MG63 (cell line): ENCODE data around the gene RBM7. TPM values are rescaled to one million over a fixed set of nuclear protein-coding genes. Genes with fewer than 3 reads are reported as not detected.

Experiments used
- DNase-seq: peaks from one replicate; pipeline ENCODE4 v3.0.0-alpha.2; 2020
- H3K27me3 ChIP-seq: fragments of 250-450 bp; sonication (Bioruptor Pico); 2 replicates; pipeline ENCODE4 v1.5.1; 2020; ENCODE audit warnings: mild to moderate bottlenecking, moderate library complexity
- H3K36me3 ChIP-seq: fragments of 250-450 bp; sonication (Bioruptor Pico); 2 replicates; pipeline ENCODE4 v1.5.1; 2020; ENCODE audit warnings: mild to moderate bottlenecking, moderate library complexity
- H3K4me3 ChIP-seq: fragments of 250-450 bp; sonication (Bioruptor Pico); 2 replicates; pipeline ENCODE4 v1.5.1; 2020; ENCODE audit warnings: mild to moderate bottlenecking, moderate library complexity
- H3K9me3 ChIP-seq: fragments of 250-450 bp; sonication (Bioruptor Pico); 2 replicates; pipeline ENCODE4 v1.5.1; 2020; ENCODE audit warnings: mild to moderate bottlenecking, moderate library complexity
- total RNA-seq: library from RNA; depleted of rRNA; stranded (reverse); fragments of >200 nt; shearing (Covaris generic); gene quantifications from 2 replicates; pipeline ENCODE4 v1.2.3, GENCODE V29; 2014; ENCODE audit warnings: low replicate concordance; rRNA removed

Gene RBM7
- total RNA-seq, 1 experiment from 2014 or later = 27.8 TPM

DNA sequence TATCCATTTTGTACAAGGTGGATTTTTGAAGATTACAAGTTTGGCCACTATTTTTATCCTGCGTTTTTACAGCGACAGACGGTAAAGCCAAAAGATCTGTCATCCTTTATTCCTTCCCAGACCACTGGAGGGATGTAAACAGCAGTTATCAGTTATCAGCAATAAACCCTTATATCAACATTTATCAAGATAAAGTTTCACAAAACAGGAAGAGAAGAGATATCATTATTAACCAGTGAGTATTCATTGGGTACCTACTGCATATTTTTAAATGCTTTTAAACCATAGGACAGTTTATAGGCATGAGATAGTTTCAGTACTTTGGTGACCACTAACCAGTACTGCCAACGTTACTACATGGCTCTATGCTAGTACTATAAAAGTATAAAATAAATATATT is 32.9 kb downstream of the RBM7 start:
- DNase-seq = no peak
- H3K36me3 ChIP-seq = no peaks in the 10 kb centered on the region
- H3K4me3 ChIP-seq = no peak overlapping the region
- H3K9me3 ChIP-seq = no peaks in the 10 kb centered on the region
- no peaks in the 10 kb centered on the region for H3K27me3 ChIP-seq

- no peaks in the 10 kb centered on the region for H3K27me3 ChIP-seq
- peaks cover 5% of the 10 kb centered on the region; the same call in 1 of the 2 replicates for H3K36me3 ChIP-seq
- no peak for DNase-seq
- no peak overlapping the region; the same call in 1 of the 2 replicates for H3K4me3 ChIP-seq
- H3K9me3 ChIP-seq = no peaks in the 10 kb centered on the region
Measured at GRCh38 chr11:114438303-114438702, 37.8 kb downstream of the RBM7 start.

GRCh38 chr11:114439229-114440120 is 39.0 kb downstream of the RBM7 start, which contains the start of gene REXO2:
REXO2 (plus strand) TSS chr11:114439467; CDS start chr11:114439529, 62 bp downstream.
- H3K9me3 ChIP-seq = no peaks in the 10 kb centered on the region
- peaks cover 13% of the 10 kb centered on the region for H3K36me3 ChIP-seq
- peak; percentile 94 for DNase-seq
- peak within 1 kb of the TSS; percentile 83 for H3K4me3 ChIP-seq
- no peaks in the 10 kb centered on the region for H3K27me3 ChIP-seq

DNA sequence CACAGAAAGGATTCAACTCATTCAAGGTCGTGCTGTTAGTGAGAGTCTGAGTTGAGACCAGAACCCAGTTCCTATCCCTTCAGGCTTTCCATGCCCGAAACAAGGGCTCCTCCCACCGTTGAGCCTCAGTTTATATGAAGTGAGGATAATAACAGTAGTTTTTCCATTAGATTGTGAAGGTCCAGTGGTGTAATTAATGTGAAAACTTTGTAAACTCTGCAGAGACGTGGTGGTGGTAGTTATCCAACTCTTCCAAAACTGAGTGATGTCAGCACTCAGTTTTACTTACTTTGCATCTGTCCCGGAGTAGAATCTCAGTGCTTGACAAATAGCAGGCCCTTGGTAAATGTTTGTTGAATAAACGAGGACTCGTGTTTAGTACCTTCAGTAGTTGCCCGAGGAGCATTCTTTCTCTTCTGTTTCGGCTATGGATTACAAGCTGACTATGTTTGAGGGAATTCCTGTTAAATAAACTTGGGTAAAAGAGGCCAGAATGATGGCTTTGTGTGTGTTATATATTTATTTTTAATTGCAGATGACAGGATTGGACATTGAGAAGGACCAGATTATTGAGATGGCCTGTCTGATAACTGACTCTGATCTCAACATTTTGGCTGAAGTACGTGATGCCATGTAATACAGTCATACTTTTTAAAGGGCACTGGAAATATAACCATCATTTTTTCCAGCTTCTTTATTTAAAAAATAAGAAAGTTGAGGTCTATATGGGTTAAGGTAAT is 39.8 kb downstream of the RBM7 start:
- Histone ChIP-seq H3K9me3 (no peaks in the 10 kb centered on the region), H3K36me3 (peaks cover 18% of the 10 kb centered on the region), H3K4me3 (peak overlapping the region; percentile 83), H3K27me3 (no peaks in the 10 kb centered on the region)
- DNase-seq = no peak

- peak overlapping the region; percentile 83 for H3K4me3 ChIP-seq
- H3K36me3 ChIP-seq = peaks cover 26% of the 10 kb centered on the region
- H3K27me3 ChIP-seq = no peaks in the 10 kb centered on the region
- no peak for DNase-seq
- H3K9me3 ChIP-seq = no peaks in the 10 kb centered on the region
Measured at GRCh38 chr11:114440971-114441763, 40.7 kb downstream of the RBM7 start.

- DNase-seq = no peak
- Histone ChIP-seq H3K4me3 (no peak overlapping the region), H3K27me3 (no peaks in the 10 kb centered on the region), H3K36me3 (peaks cover 30% of the 10 kb centered on the region), H3K9me3 (no peaks in the 10 kb centered on the region)
Measured at GRCh38 chr11:114441921-114442320, 41.5 kb downstream of the RBM7 start.

GRCh38 chr11:114442536-114442935 is 42.1 kb downstream of the RBM7 start:
- Histone ChIP-seq H3K27me3 (no peaks in the 10 kb centered on the region), H3K4me3 (no peak overlapping the region), H3K36me3 (peaks cover 32% of the 10 kb centered on the region), H3K9me3 (no peaks in the 10 kb centered on the region)
- DNase-seq = no peak

DNA sequence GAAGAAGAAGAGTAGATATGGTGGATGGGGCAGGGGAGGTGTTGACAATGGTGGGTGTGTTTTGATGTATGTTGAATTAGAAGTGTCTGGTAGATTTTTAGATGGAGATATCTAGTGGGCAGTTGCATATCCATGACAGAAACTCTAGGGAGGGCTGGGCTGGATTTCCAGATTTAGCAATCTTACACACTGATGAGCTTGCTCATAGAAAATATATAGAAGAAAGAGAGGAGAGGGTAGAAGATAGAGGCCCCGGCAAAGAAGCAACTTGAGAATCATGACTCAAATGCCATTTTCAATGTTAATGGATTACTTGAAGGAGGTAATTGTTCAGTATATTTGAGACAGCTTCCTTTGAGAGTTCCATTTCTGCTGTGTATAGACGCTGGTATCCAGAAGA is 47.0 kb downstream of the RBM7 start:
- Histone ChIP-seq H3K9me3 (no peaks in the 10 kb centered on the region), H3K27me3 (no peaks in the 10 kb centered on the region), H3K36me3 (peaks cover 72% of the 10 kb centered on the region), H3K4me3 (no peak overlapping the region)
- DNase-seq = no peak

GRCh38 chr11:114447892-114448291 is 47.4 kb downstream of the RBM7 start:
- DNase-seq = no peak
- peaks cover 75% of the 10 kb centered on the region for H3K36me3 ChIP-seq
- no peak overlapping the region for H3K4me3 ChIP-seq
- no peaks in the 10 kb centered on the region for H3K27me3 ChIP-seq
- no peaks in the 10 kb centered on the region for H3K9me3 ChIP-seq

- DNase-seq = no peak
- Histone ChIP-seq H3K4me3 (no peak overlapping the region), H3K36me3 (peaks cover 76% of the 10 kb centered on the region), H3K27me3 (no peaks in the 10 kb centered on the region), H3K9me3 (no peaks in the 10 kb centered on the region)
Measured at GRCh38 chr11:114448749-114449482, 48.5 kb downstream of the RBM7 start.

DNA sequence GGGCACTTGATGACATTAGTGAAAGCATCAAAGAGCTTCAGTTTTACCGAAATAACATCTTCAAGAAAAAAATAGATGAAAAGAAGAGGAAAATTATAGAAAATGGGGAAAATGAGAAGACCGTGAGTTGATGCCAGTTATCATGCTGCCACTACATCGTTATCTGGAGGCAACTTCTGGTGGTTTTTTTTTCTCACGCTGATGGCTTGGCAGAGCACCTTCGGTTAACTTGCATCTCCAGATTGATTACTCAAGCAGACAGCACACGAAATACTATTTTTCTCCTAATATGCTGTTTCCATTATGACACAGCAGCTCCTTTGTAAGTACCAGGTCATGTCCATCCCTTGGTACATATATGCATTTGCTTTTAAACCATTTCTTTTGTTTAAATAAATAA is 49.4 kb downstream of the RBM7 start:
- no peak overlapping the region for H3K4me3 ChIP-seq
- peaks cover 71% of the 10 kb centered on the region for H3K36me3 ChIP-seq
- DNase-seq = no peak
- H3K9me3 ChIP-seq = no peaks in the 10 kb centered on the region
- H3K27me3 ChIP-seq = no peaks in the 10 kb centered on the region

DNA sequence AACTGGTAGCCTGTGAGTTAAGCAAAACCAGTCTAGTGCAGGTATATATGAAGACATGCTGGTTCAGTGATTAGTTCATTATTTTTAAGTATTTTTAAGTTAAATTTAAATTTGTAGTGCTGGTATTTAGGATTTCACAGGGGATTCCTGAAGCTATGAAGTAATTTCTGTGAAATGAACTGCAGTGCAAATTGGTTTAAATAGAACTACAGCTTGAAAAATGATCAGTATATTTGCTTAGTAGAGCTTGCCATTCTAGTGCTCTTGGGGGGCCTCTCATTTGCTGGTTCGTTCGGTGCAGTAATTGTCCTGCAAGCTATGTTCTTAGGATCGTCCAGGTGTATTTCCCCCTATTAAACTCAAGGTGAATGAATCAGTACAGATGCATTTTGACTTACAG is 51.9 kb downstream of the RBM7 start:
- H3K9me3 ChIP-seq = no peaks in the 10 kb centered on the region

More for the DNA sequence above, 51.9 kb downstream of the RBM7 start:
- no peak for DNase-seq
- no peak overlapping the region for H3K4me3 ChIP-seq
- H3K27me3 ChIP-seq = no peaks in the 10 kb centered on the region
- H3K36me3 ChIP-seq = peaks cover 61% of the 10 kb centered on the region

Other genes starting within 250 kb of the RBM7 start
- 377 and 715 TPM in 2 replicates for gene NNMT, start 104.3 kb upstream of the RBM7 start, total RNA-seq
- 2.0 and 7.2 TPM in 2 replicates for gene C11orf71, start 155 bp upstream of the RBM7 start, total RNA-seq
- 172 and 215 TPM in 2 replicates for gene REXO2, start 38.8 kb downstream of the RBM7 start, total RNA-seq
- not detected in 2 replicates for gene NXPE1, start 159.2 kb downstream of the RBM7 start, total RNA-seq
- not detected in 2 replicates for gene NXPE4, start 195.1 kb downstream of the RBM7 start, total RNA-seq